ENCODE measurements around the gene PARD3.

Gene PARD3

DNA sequence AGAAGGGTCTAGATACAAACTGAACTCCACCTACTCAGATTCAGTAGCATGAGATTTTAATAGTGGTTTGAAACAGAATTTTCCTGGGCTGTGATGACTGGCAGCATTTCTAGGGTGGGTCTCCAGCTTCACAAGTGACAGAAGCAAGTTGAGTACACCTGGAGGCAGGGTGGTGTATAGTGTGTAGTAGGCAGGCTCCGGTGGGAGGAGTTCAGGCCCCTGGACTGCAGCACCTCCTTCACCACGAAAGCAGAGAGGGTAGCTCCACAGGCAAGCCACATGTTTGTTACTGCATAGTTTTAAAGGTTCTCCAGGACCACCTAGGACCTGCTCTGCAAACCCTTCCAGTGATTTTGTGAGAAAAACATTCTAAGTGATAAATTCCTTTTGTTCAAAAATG lies 347.2 kb downstream of the PARD3 start:
- ChIA-PET CTCF (no interaction called here), POLR2A (no interaction called here)
- TF ChIP-seq, protein P1, sequence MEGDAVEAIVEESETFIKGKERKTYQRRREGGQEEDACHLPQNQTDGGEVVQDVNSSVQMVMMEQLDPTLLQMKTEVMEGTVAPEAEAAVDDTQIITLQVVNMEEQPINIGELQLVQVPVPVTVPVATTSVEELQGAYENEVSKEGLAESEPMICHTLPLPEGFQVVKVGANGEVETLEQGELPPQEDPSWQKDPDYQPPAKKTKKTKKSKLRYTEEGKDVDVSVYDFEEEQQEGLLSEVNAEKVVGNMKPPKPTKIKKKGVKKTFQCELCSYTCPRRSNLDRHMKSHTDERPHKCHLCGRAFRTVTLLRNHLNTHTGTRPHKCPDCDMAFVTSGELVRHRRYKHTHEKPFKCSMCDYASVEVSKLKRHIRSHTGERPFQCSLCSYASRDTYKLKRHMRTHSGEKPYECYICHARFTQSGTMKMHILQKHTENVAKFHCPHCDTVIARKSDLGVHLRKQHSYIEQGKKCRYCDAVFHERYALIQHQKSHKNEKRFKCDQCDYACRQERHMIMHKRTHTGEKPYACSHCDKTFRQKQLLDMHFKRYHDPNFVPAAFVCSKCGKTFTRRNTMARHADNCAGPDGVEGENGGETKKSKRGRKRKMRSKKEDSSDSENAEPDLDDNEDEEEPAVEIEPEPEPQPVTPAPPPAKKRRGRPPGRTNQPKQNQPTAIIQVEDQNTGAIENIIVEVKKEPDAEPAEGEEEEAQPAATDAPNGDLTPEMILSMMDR (IDR thresholded peaks at IDR 0.05; ENCODE audit: control extremely low read depth, extremely low read depth, low read depth, missing control alignments), result no peak
- no peak for DNase-seq (ENCODE audit: extremely low spot score)

GRCh38 chr10:34467364-34467763 lies 347.7 kb downstream of the PARD3 start:
- CTCF ChIA-PET, result no interaction called here
- TF ChIP-seq, protein P1 (IDR thresholded peaks at IDR 0.05; ENCODE audit: control extremely low read depth, extremely low read depth, low read depth, missing control alignments), result no peak
- POLR2A ChIA-PET, result no interaction called here

GRCh38 chr10:34465678-34466077 lies 349.4 kb downstream of the PARD3 start:
- TF ChIP-seq, protein P1 (IDR thresholded peaks at IDR 0.05; ENCODE audit: control extremely low read depth, extremely low read depth, low read depth, missing control alignments), result no peak
- ChIA-PET CTCF (no interaction called here), POLR2A (no interaction called here)
- DNase-seq (ENCODE audit: extremely low spot score), result no peak

More at GRCh38 chr10:34467364-34467763, 347.7 kb downstream of the PARD3 start:
- no peak for DNase-seq (ENCODE audit: extremely low spot score)

DNA sequence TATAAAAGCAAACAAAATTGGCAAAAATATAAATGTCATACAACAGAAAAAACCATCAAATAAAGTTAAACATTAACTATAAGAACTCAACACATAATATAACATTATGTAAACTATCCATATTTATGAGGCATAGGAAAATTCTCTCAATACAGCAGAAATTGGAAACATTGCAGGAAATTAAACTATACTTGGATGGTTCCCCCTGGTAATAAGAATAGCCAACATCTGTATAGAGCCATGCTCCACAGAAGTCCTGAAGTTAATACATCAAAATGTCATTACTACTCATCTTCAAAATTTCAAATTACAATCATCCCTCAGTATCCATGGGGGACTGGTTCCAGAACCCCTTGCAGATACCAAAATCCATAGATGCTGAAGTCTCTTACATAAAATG lies 350.5 kb downstream of the PARD3 start:
- POLR2A ChIA-PET, result no interaction called here

DNA sequence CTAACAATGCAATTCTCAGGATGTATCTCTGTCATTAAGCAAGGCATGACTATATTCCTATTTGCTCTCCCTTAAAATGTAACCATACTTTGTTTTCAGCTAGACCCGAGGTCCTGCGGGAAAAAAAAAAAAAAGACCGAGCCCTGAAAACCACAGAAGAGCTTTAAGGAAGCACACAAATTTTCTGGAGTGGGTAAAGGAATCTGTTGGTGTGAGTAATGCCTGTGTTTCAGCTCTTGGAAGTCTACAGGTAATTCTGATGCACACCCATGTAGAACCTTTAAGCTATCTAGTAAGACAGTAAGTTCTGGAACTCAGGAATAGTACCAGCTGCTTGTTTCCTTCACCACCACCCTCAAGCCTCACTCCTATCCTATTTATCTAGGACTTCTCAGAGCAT lies 351.1 kb downstream of the PARD3 start:
- ChIA-PET POLR2A (no interaction called here), CTCF (no interaction called here)
- no peak for DNase-seq (ENCODE audit: extremely low spot score)
- TF ChIP-seq, protein P1 (IDR thresholded peaks at IDR 0.05; ENCODE audit: control extremely low read depth, extremely low read depth, low read depth, missing control alignments), result no peak

More for the DNA sequence above, 350.5 kb downstream of the PARD3 start:
- DNase-seq (ENCODE audit: extremely low spot score), result no peak
- CTCF ChIA-PET, result no interaction called here
- TF ChIP-seq, protein P1 (IDR thresholded peaks at IDR 0.05; ENCODE audit: control extremely low read depth, extremely low read depth, low read depth, missing control alignments), result no peak

DNA sequence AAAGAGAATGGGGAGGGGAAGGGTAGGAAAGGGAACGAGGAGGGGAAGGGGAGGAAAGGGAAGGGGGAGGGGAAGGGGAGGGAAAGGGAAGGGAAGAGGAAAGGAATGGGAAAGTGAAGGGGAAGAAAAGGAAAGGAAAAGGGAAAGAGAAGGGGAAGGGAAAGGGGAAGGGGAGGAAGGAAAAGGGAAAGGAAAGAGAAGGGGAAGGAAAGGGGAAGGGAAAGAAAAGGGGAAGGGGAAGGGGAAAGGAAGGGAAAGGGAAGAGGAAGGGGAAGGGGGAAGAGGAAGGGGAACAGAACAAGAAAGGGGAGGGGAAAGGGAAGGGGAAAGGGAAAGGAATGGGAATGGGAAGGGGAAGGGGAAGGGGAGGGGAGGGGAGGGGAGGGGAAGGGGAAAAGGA lies 352.1 kb downstream of the PARD3 start:
- TF ChIP-seq, protein P1 (IDR thresholded peaks at IDR 0.05; ENCODE audit: control extremely low read depth, extremely low read depth, low read depth, missing control alignments), result no peak
- no peak for DNase-seq (ENCODE audit: extremely low spot score)
- POLR2A ChIA-PET, result no interaction called here
- CTCF ChIA-PET, result no interaction called here

DNA sequence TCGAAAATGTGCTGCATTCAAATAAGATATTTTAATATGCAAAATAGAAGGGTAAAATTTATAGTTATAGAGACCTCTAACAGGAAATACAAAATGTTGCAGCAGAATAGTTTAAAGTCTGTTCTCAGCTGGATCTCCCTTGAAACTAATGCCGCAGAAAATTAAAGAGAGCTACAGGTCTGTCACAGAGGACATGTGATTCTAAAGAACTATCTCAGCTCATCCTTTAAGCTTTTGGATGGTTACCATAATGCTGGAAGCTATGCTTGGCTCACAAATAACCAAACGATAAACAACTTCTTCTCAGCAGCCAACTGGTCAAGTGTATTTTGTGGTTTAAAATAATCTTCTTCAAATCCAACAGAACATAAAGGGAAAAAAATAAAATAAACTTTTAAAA lies 353.0 kb downstream of the PARD3 start:
- DNase-seq (ENCODE audit: extremely low spot score), result no peak
- ChIA-PET CTCF (no interaction called here), POLR2A (no interaction called here)
- TF ChIP-seq, protein P1 (IDR thresholded peaks at IDR 0.05; ENCODE audit: control extremely low read depth, extremely low read depth, low read depth, missing control alignments), result no peak

Measured in GM10248 (cell line).